Rectal smooth muscle tissue (tissue), 1 donor: ENCODE measurements around the gene PADI2.

Source experiments
- H3K27ac ChIP-seq: one replicate; pipeline ENCODE4 v1.7.0; 2013; ENCODE audit warnings: low read depth, low read length, inconsistent platforms
- H3K27me3 ChIP-seq: one replicate; pipeline ENCODE4 v1.7.0; 2013; ENCODE audit warnings: low read length; ENCODE audit not compliant: control insufficient read depth, insufficient read depth
- H3K36me3 ChIP-seq: one replicate; pipeline ENCODE4 v1.7.0; 2013; ENCODE audit warnings: low read length; ENCODE audit not compliant: control insufficient read depth, insufficient read depth
- H3K4me1 ChIP-seq: one replicate; pipeline ENCODE4 v1.7.0; 2013; ENCODE audit warnings: low read length; ENCODE audit not compliant: control insufficient read depth, insufficient read depth
- H3K4me3 ChIP-seq: one replicate; pipeline ENCODE4 v1.7.0; 2013; ENCODE audit warnings: low read length
- H3K9ac ChIP-seq: one replicate; pipeline ENCODE4 v1.7.0; 2013; ENCODE audit warnings: low read length

The PADI2 gene

GRCh38 chr1:17053685-17054410 is 65.4 kb downstream of the PADI2 start, which contains the start of gene SDHB:
Gene SDHB (minus strand): TSS chr1:17054032. CDS start chr1:17054019, 13 bp downstream.
- Histone ChIP-seq H3K4me3 (peak within 1 kb of the TSS; percentile 100), H3K9ac (peak within 1 kb of the TSS; percentile 98), H3K36me3 (peaks cover 2% of the 10 kb centered on the region), H3K27me3 (no peaks in the 10 kb centered on the region), H3K27ac (peak within 1 kb of the TSS; percentile 93), H3K4me1 (peaks cover 5% of the 10 kb centered on the region)

GRCh38 chr1:17053086-17053684 is 66.1 kb downstream of the PADI2 start:
- Histone ChIP-seq H3K27me3 (no peaks in the 10 kb centered on the region), H3K27ac (peak overlapping the region; percentile 93), H3K4me1 (peaks cover 5% of the 10 kb centered on the region), H3K4me3 (peak overlapping the region; percentile 100), H3K9ac (peak overlapping the region; percentile 98), H3K36me3 (peaks cover 2% of the 10 kb centered on the region)

GRCh38 chr1:17052641-17053040 is 66.6 kb downstream of the PADI2 start:
- peaks cover 5% of the 10 kb centered on the region for H3K4me1 ChIP-seq
- peak overlapping the region; percentile 100 for H3K4me3 ChIP-seq
- no peaks in the 10 kb centered on the region for H3K27me3 ChIP-seq
- H3K27ac ChIP-seq, result peak overlapping the region; percentile 93
- H3K36me3 ChIP-seq, result peaks cover 4% of the 10 kb centered on the region
- no peak overlapping the region for H3K9ac ChIP-seq

DNA sequence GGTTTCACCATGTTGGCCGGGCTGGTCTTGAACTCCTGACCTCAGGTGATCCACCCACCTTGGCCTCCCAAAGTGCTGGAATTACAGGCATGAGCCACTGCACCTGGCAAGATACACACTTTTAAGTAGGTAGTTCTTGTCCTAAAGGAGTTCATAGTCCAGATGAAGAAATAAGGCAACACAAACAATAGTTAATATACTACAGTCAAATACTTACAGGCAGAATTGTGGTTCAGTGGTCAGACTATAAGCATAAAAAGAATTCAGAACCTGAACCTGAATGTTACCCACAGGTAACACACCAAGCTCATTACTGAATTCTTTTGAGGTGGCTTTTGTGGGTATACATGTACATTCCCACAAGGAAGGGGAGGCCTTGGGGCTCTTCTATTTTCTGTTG is 67.2 kb downstream of the PADI2 start:
- Histone ChIP-seq H3K4me1 (peaks cover 5% of the 10 kb centered on the region), H3K4me3 (no peak overlapping the region), H3K9ac (no peak overlapping the region), H3K27ac (no peak overlapping the region), H3K36me3 (peaks cover 4% of the 10 kb centered on the region), H3K27me3 (no peaks in the 10 kb centered on the region)

DNA sequence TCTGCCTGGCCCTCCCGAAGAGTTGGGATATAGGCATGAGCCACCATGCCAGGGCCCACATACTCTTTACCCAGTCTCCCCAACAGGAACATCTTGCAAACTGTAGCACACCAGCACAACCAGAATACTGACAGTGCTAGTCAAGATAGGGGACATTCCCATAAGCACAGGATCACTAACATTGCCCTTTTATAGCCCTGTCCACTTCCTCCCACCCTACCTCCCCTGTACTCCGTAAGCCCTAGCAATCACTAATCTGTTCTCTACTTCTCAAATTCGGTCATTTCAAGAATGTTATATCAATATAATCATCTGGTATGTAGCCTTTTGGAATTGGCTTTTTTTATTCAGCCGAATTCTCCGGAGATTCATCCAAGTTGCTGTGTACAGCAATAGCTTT is 71.3 kb downstream of the PADI2 start:
- H3K36me3 ChIP-seq, result peaks cover 18% of the 10 kb centered on the region
- H3K4me3 ChIP-seq, result no peak overlapping the region
- peaks cover 7% of the 10 kb centered on the region for H3K4me1 ChIP-seq
- no peak overlapping the region for H3K9ac ChIP-seq
- H3K27ac ChIP-seq, result no peak overlapping the region
- H3K27me3 ChIP-seq, result no peaks in the 10 kb centered on the region

- H3K27ac ChIP-seq, result no peak overlapping the region
- H3K4me1 ChIP-seq, result peaks cover 6% of the 10 kb centered on the region
- no peaks in the 10 kb centered on the region for H3K27me3 ChIP-seq
- H3K9ac ChIP-seq, result no peak overlapping the region
- peaks cover 18% of the 10 kb centered on the region for H3K36me3 ChIP-seq
- no peak overlapping the region for H3K4me3 ChIP-seq
Observed at GRCh38 chr1:17046334-17046657, 73.0 kb downstream of the PADI2 start.

DNA sequence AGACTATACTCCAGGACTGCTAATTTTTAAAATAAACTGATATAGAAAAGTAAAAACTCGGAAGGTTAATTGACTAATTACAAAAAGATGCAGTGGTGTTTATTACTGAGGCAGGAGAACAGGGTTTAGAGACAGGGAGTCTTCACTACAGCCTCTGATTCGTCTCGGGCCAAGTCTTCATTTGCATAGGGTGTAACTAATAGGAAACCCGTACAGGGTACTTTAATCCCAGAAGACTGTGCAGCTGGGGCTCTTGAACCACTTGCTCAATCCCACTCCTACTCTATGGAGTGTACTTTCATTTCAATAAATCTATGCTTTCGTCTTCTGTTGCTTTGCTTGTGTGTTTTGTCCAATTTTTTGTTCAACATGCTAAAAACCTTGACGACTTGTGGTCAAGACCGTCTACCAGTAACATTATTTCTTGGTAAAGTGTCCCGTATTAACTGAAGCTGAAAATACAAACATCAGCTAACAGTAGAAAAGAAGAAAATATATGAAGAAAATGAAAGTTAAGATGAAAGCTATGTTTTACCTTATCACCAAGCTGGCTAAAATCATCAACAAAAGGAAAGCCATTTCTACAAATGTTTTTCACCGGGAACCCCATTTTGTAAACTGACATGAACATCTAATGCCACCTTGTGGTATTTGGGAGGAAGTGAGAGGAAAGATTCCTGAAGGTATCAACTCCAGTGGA is 73.5 kb downstream of the PADI2 start:
- H3K27ac ChIP-seq, result peak overlapping the region; percentile 56
- no peaks in the 10 kb centered on the region for H3K27me3 ChIP-seq
- no peak overlapping the region for H3K4me3 ChIP-seq
- no peak overlapping the region for H3K9ac ChIP-seq
- peaks cover 18% of the 10 kb centered on the region for H3K36me3 ChIP-seq
- H3K4me1 ChIP-seq, result peaks cover 6% of the 10 kb centered on the region

DNA sequence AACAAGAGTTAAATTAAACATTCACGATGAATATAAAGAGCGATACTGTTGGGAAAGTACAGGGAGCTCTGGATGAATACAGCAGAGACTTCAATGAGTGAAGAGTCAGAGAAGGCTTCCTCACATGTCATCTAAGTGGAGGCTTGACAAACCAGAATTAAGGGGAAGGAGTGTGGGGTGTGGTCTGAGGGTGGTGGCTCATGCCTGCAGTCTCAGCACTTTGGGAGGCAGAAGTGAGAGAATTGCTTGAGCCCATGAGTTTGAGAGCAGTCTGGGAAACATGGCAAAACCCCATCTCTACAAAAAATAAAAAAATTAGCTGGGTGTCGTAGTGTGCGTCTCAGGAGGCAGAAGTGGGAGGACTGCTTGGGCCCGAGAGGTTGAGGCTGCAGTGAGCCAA is 74.1 kb downstream of the PADI2 start:
- Histone ChIP-seq H3K36me3 (peaks cover 18% of the 10 kb centered on the region), H3K9ac (no peak overlapping the region), H3K27me3 (no peaks in the 10 kb centered on the region), H3K27ac (no peak overlapping the region), H3K4me3 (no peak overlapping the region), H3K4me1 (peaks cover 6% of the 10 kb centered on the region)

DNA sequence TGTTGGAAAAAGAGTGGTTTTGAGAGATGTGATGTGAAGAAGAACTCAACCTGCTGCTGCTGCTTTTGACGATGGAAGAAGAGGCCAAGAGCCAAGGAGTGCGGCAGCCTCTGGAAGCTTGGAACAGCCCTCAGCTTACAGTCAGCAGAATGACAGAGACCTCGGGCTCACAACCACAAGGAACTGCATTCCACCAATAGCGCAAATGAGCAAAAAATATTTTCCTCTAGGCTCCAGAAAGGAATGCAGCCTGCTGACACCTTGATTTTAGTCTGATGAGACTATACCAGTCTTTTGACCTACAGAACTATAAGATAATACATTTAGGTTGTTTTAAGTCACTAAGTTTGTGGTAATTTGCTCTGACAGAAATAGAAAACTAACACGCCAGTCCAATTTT is 75.6 kb downstream of the PADI2 start:
- no peak overlapping the region for H3K27ac ChIP-seq
- peaks cover 6% of the 10 kb centered on the region for H3K4me1 ChIP-seq
- peaks cover 20% of the 10 kb centered on the region for H3K36me3 ChIP-seq
- no peaks in the 10 kb centered on the region for H3K27me3 ChIP-seq
- no peak overlapping the region for H3K4me3 ChIP-seq
- H3K9ac ChIP-seq, result no peak overlapping the region

- H3K4me1 ChIP-seq, result peaks cover 2% of the 10 kb centered on the region
- no peaks in the 10 kb centered on the region for H3K27me3 ChIP-seq
- H3K27ac ChIP-seq, result no peak overlapping the region
- H3K4me3 ChIP-seq, result no peak overlapping the region
- no peak overlapping the region for H3K9ac ChIP-seq
- H3K36me3 ChIP-seq, result peaks cover 19% of the 10 kb centered on the region
Observed at GRCh38 chr1:17040135-17040534, 79.1 kb downstream of the PADI2 start.

GRCh38 chr1:17039522-17039921 is 79.7 kb downstream of the PADI2 start:
- H3K4me3 ChIP-seq, result no peak overlapping the region
- H3K27ac ChIP-seq, result no peak overlapping the region
- H3K36me3 ChIP-seq, result peaks cover 15% of the 10 kb centered on the region
- no peaks in the 10 kb centered on the region for H3K4me1 ChIP-seq
- no peak overlapping the region for H3K9ac ChIP-seq
- H3K27me3 ChIP-seq, result no peaks in the 10 kb centered on the region

- Histone ChIP-seq H3K9ac (no peak overlapping the region), H3K4me3 (no peak overlapping the region), H3K27ac (no peak overlapping the region), H3K36me3 (peaks cover 8% of the 10 kb centered on the region), H3K27me3 (no peaks in the 10 kb centered on the region), H3K4me1 (no peaks in the 10 kb centered on the region)
Observed at GRCh38 chr1:17033481-17033880, 85.8 kb downstream of the PADI2 start.
